Measurements from ENCODE around the gene LSMEM2.

Gene LSMEM2

DNA sequence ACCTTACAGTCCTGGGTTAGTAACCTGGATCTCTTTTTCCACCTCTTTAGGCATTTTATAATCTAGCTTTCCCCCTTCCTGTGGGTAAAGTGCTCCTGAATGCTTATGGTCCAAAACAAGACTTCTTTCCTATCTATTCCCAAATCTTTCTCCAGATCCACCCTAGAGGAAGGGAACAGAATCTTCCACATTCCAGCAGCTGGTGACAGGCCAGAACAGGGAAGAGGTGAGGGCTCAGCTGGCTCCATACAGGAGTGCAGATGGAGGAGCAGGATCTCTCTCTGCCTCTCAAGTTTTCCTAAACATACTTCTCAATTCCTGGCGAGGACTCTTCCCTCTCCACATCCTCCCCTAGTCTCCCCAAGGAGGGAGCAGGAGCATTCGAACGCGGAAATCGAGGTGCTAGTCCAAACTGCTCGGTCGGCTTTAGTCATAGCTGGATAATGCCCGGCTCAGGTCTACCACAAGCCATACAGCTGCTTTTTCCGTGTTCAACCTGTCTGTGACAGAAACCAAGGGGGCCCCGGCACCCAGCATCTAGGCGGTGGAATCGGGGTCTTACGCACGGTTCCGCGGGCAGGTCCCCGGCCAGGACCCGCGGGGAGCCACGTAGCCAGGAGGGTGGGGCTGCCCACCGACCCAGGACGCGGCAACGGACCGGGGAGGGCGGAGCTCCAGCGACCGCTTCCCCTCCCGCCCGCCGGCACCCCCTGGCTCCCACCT is 57.7 kb downstream of the LSMEM2 start:
- DNase-seq (ENCODE audit: extremely low read depth in 1 of 2, low read depth in 1 of 2), result peak in 1 of 2 donors; percentile 43

DNA sequence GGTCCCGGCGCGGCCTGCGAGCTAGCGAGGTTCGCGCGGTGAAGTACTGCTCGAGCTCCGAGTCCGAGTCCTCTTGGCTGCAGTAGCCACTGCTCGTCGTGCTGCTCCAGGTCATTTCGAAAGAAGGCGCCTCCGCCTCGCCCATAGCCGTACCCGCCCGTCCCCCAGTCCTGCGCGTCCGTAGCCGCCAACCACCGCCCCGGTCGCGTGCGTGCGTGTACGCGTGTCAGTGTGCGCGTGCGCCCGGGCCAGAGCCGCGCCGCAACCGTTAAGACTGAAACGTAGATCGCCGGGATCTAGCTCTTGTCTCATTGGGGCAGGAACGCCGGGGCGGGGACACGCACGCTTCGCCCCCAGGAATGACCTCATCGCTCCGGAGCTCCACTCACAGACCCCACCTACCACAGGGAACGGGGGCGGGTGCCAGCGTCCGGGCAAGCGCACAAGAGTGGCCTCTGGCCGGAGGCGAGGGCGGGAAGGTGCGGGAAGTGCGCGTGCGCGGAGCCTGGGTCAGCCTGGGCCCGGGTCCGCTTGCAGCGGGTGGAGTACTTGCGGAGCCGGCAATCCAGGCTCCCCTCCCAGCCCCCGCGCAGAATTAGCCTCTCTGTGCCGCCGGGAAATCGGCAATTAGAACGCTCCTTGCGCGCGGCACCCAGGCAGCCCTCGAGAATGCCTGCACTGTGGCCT is 58.4 kb downstream of the LSMEM2 start:
- peak; percentile 96 to 99 for DNase-seq (ENCODE audit: extremely low read depth in 1 of 2, low read depth in 1 of 2)

All from stimulated activated CD8-positive, alpha-beta memory T cell treated with anti-CD3 and anti-CD28 coated beads, Interleukin-7, amount 100 ng/mL, for 48 hours (primary cell).